Heart left ventricle (tissue), 16 donors: Measurements from ENCODE around the gene RPTOR. TPM values are rescaled to one million over a fixed set of nuclear protein-coding genes. Genes with fewer than 3 reads are reported as not detected.
A peak's percentile ranks its signal among the peaks of the same experiment; 100 is the strongest.

Source experiments
- ATAC-seq, 4 donors: fragments of 200-7000 bp; cut with Tn5 transposase; one replicate each; pipeline ENCODE4 v1.9.1; 2020 to 2022; ENCODE audit warnings: moderate library complexity in 4 of 4, mild to moderate bottlenecking in 3 of 4, moderate number of reproducible peaks in 1 of 4
- DNase-seq, 5 donors: peaks; one replicate each; pipeline ENCODE4 v3.0.0-alpha.2; 2020
- H3K27ac ChIP-seq, 12 donors: fragments of 200-600 bp; sonication (generic) in 4 of 12; one replicate each; pipeline versions ENCODE4 v1.5.0 to v1.8.0; 2016 to 2022; ENCODE audit warnings: mild to moderate bottlenecking in 2 of 12
- H3K27me3 ChIP-seq, 9 donors: fragments of 200-600 bp; sonication (generic) in 2 of 9; one replicate each; pipeline versions ENCODE4 v1.5.1 to v1.8.0; 2016 to 2022; ENCODE audit warnings: mild to moderate bottlenecking in 3 of 9
- H3K36me3 ChIP-seq, 9 donors: fragments of 200-600 bp; sonication (generic) in 2 of 9; one replicate each; pipeline versions ENCODE4 v1.5.0 to v1.8.0; 2018 to 2022; ENCODE audit warnings: mild to moderate bottlenecking in 2 of 9
- H3K4me1 ChIP-seq, 12 donors: fragments of 200-600 bp; sonication (generic) in 4 of 12; one replicate each; pipeline versions ENCODE4 v1.5.0 to v1.8.0; 2016 to 2022; ENCODE audit warnings: mild to moderate bottlenecking in 3 of 12
- H3K4me3 ChIP-seq, 12 donors: fragments of 200-600 bp; sonication (generic) in 4 of 12; one replicate each; pipeline versions ENCODE4 v1.5.0 to v1.8.0; 2017 to 2022; ENCODE audit warnings: mild to moderate bottlenecking in 9 of 12, moderate library complexity in 4 of 12
- H3K9me3 ChIP-seq, 12 donors: fragments of 200-600 bp; sonication (generic) in 4 of 12; one replicate each; pipeline versions ENCODE4 v1.5.0 to v1.8.0; 2016 to 2022; ENCODE audit warnings: mild to moderate bottlenecking in 1 of 12
- POLR2A ChIP-seq, 2 donors: fragments of 450-650 bp; IDR thresholded peaks; one replicate each; pipeline ENCODE4 v1.6.1; 2017; ENCODE audit warnings: antibody characterized with exemption in 2 of 2, mild to moderate bottlenecking in 2 of 2, moderate library complexity in 2 of 2
- WGBS, 4 donors: extraction: QIAGEN DNeasy Blood & Tissue Kit in 2 of 4; methylation state at CpG; one replicate each; pipeline versions ENCODE4 v1.1.5 to v1.1.7; 2013 to 2018; 5-methylcytosine and 5-hydroxymethylcytosine counted together
- intact Hi-C, 10 donors: fragments of 100-400 bp; cut with DNase I; formaldehyde crosslinking; loops; one replicate each; pipeline versions ENCODE4 v1.11.1 to v1.14.2; 2022
- polyA plus RNA-seq, 2 donors: library from polyadenylated mRNA; stranded (reverse); fragments of 200-250 nt; gene quantifications; one replicate each; pipeline ENCODE4 v1.2.3, GENCODE V29; 2013
- total RNA-seq, 9 donors: library from RNA; depleted of rRNA in 2 of 9; stranded (reverse); fragments of >200 nt in 2 of 9; fragmentation: NEBNext Ultra II Directional in 3 of 9; extraction: Animal tissue kit (Norgen Biotek cat#: 25700) in 3 of 9; gene quantifications; one replicate each; pipeline versions ENCODE4 v1.1.0 to v1.2.4, GENCODE V29; 2016 to 2023
- TF ChIP-seq, protein P1 (sequence below), 12 donors: fragments of 200-600 bp; sonication (generic) in 4 of 12; IDR thresholded peaks; one replicate each; pipeline versions ENCODE4 v1.5.0 to v1.8.0; 2018 to 2022; ENCODE audit warnings: antibody characterized with exemption in 12 of 12, mild to moderate bottlenecking in 5 of 12
- donor health status: ischemic (EF 13 %, LVEDD 7.1; RV severe dilation, severe dysfunction).
- donor health status: healthy with polysubstance abuse.
- donor health status: DM: no; HTN: yes; CAD: no.
- donor health status: DM: no; HTN: no; CAD: no.
- donor health status: ischemic (EF 25% LVEDD 6.9; RV normal size, moderate dysfunction).
- donor health status: ischemic (EF 25% LVEDD 5.7; RV mildly dilated, moderate dysfunction).
- donor health status: healthy.
- donor health status: DM: yes; HTN: yes; CAD: no.
- donor health status: ischemic (EF 35%, LVEDD 5.7; RV mildly dilated, moderate dysfunction).
- donor health status: nonischemic (EF 11% LVEDD 7.7; RV severe dilation, severe dysfunction).
- donor health status: DM: yes; HTN: yes; CAD: no.
- donor health status: PGD.
- donor health status: ischemic (EF 29% LVEDD 5.4; RV normal size, mild dysfunction).
- donor health status: nonischemic (EF 23%, LVEDD 6.1; RV moderate dilation, normal function).

Gene RPTOR
- total and polyA plus RNA-seq, 11 donors: 14.7 to 31.7 (median 26.0) TPM

DNA sequence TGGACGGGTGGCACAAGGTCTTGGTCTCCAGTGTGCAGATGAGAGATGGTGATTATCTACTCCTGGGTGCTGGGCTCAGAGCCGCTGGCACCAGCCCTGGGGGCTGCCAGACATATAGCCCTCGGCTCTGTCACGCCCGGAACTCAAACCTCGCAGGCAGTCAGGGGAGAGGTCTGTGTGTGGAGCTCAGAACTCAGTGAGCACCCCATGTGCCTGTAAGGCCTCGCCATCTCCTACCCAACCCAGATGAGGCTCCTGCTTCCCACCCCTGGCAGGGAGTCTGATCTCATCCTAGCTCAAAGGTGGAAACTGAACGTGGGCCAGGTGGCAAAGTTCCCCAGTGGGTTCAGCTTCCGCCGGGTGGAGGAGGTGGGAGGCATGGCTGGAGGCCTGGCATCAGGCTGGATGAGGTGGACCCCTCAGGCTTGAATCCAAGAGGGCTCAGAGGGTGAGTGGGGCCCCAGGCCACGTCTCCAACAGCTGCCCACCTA, 45.7 kb upstream of the RPTOR start:
- H3K4me3 ChIP-seq: no peak overlapping the region
- no peaks in the 10 kb centered on the region for H3K9me3 ChIP-seq
- no peaks in the 10 kb centered on the region for H3K36me3 ChIP-seq
- DNase-seq (no peak), ATAC-seq (no peak)
- TF ChIP-seq, protein P1, sequence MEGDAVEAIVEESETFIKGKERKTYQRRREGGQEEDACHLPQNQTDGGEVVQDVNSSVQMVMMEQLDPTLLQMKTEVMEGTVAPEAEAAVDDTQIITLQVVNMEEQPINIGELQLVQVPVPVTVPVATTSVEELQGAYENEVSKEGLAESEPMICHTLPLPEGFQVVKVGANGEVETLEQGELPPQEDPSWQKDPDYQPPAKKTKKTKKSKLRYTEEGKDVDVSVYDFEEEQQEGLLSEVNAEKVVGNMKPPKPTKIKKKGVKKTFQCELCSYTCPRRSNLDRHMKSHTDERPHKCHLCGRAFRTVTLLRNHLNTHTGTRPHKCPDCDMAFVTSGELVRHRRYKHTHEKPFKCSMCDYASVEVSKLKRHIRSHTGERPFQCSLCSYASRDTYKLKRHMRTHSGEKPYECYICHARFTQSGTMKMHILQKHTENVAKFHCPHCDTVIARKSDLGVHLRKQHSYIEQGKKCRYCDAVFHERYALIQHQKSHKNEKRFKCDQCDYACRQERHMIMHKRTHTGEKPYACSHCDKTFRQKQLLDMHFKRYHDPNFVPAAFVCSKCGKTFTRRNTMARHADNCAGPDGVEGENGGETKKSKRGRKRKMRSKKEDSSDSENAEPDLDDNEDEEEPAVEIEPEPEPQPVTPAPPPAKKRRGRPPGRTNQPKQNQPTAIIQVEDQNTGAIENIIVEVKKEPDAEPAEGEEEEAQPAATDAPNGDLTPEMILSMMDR (IDR thresholded peaks at IDR 0.05): no peak
- no peak for TF ChIP-seq POLR2A (IDR thresholded peaks at IDR 0.05)
- H3K27me3 ChIP-seq: peaks cover 0 to 41% (median 6%) of the 10 kb centered on the region in 9 donors
- peaks cover 0 to 7% (median 0%) of the 10 kb centered on the region in 12 donors for H3K4me1 ChIP-seq
- intact Hi-C loops: no loop called here
- WGBS, 4 donors: 81 to 87% (median 83%) methylated on average over 6 to 11 of the region's 11 CpGs
- peak overlapping the region in 1 of 12 donors; percentile 58 for H3K27ac ChIP-seq

DNA sequence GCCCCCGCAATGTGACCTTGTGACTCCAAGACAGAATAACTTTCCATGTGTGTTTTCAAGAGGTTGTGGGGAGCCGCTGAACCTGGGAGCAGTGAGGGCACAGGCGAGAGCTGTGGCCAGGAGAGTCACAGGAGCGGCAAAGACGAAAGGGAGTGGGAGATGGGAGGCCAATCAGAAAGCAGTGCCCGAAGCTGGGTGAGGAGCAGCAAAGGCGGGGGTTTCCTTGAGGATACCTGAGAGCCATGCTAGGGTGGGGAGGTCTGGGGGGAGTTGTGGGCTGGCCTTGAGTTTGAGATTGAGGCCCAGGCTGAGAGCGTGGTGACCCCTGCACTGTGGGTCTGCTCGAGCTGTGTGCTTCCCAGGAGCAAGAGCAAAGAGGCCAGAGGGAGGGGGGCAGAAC, 45.1 kb upstream of the RPTOR start:
- H3K36me3 ChIP-seq: no peaks in the 10 kb centered on the region
- no peak for TF ChIP-seq POLR2A (IDR thresholded peaks at IDR 0.05)
- TF ChIP-seq, protein P1 (IDR thresholded peaks at IDR 0.05): no peak
- 70 to 82% (median 73%) methylated on average over 9 of the region's 9 CpGs for WGBS, 4 donors
- intact Hi-C loops: no loop called here
- no peak overlapping the region for H3K4me3 ChIP-seq
- ATAC-seq (no peak), DNase-seq (no peak)
- peaks cover 0 to 41% (median 6%) of the 10 kb centered on the region in 9 donors for H3K27me3 ChIP-seq
- no peaks in the 10 kb centered on the region for H3K9me3 ChIP-seq
- no peak overlapping the region for H3K27ac ChIP-seq
- peaks cover 0 to 7% (median 0%) of the 10 kb centered on the region in 12 donors for H3K4me1 ChIP-seq

DNA sequence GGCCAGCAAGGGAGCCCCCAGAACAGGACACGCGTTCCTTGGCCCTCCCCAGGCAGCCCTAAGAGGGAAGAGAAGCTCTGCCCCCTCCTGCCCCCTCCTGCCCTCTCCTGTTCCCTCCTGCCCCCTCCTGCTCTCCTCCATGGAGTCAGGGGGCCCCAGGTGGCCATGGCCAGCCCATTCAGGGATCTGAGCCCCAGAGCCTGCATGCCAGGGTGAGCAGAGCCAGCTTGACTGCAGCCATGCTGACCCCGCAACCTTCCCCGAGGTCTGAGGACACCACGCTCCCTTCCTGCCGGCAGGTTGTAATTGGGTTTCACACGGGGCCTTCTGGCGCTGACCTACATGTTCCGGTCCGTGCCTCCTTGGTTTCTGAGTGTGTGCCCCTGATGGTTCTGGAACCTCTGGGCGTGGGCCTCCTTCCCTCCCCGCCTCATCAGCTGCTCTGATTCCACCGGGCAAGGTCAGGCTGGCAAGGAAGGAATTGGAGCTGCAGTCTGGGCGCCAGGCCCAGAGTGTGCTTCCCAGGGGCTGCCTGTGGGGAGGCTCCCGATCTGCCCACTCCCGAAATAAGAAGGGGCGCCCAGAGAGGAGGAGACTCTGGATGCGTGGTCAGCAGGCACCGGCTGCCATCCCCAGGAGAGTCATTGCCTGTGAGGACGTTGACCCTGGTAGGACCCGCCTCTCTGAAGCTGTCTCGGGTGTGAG, 44.5 kb upstream of the RPTOR start:
- TF ChIP-seq POLR2A (IDR thresholded peaks at IDR 0.05): no peak
- TF ChIP-seq, protein P1 (IDR thresholded peaks at IDR 0.05): no peak
- DNase-seq (no peak), ATAC-seq (peak in 1 of 4 donors; percentile 16)
- Histone ChIP-seq H3K9me3 (no peaks in the 10 kb centered on the region), H3K4me1 (peaks cover 0 to 7% (median 0%) of the 10 kb centered on the region in 12 donors), H3K27ac (peak overlapping the region in 1 of 12 donors; percentile 85), H3K36me3 (no peaks in the 10 kb centered on the region), H3K4me3 (no peak overlapping the region), H3K27me3 (peaks cover 0 to 40% (median 6%) of the 10 kb centered on the region in 9 donors)
- intact Hi-C loops: no loop called here
- WGBS, 4 donors: 67 to 73% (median 70%) methylated on average over 16 to 22 of the region's 22 CpGs

DNA sequence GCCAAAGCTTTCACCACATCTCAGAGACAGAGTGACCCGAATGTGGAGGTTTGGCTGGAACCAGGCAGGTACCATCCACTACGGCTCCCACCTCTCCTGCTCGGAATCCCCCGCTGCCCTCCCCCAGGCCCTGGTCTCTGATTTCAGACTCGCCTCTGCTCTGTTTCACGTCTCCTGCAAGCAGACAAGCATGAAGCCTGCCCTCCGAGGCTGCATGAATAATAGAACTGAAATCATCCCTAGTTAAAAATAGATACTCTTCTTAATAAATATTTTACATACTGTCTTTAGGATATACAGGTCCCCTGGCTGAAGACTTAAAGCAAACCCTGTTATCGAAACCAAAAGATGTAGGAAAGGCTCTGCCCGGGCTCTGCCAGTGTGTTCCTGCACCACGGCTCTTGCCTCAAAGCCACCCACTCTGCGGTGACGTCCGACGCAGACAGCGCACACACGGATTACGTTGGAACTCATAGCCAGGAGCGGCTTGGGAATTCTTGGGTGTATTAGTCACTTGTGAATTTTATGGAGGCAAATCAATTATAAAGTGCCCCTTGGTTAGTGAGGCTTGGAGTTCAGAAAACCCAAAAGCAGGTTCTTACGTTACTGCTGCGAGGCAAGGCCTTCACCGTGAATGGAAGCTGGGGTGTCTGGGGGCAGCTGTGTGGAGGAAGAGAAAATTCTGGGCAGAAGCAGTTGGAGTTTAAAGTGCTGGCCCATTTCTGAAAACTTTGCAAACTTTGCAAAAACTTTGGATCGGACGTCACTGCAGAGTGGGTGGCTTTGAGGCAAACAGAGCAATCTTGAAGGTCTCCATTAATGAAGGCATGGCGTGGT, 42.7 kb upstream of the RPTOR start:
- H3K4me3 ChIP-seq: no peak overlapping the region
- no peaks in the 10 kb centered on the region for H3K9me3 ChIP-seq
- TF ChIP-seq, protein P1 (IDR thresholded peaks at IDR 0.05): no peak
- no peak for TF ChIP-seq POLR2A (IDR thresholded peaks at IDR 0.05)
- H3K4me1 ChIP-seq: peaks cover 0 to 7% (median 0%) of the 10 kb centered on the region in 12 donors
- 65 to 73% (median 69%) methylated on average over 24 of the region's 24 CpGs for WGBS, 4 donors
- peak overlapping the region in 1 of 12 donors; percentile 85 for H3K27ac ChIP-seq
- no peaks in the 10 kb centered on the region for H3K36me3 ChIP-seq
- DNase-seq (no peak), ATAC-seq (peak in 1 of 4 donors; percentile 36)
- intact Hi-C loops: no loop called here
- peaks cover 0 to 55% (median 8%) of the 10 kb centered on the region in 9 donors for H3K27me3 ChIP-seq
